ENCODE data around the gene MRPL10. TPM values are rescaled to one million over a fixed set of nuclear protein-coding genes. Genes with fewer than 3 reads are reported as not detected.

MRPL10 gene
- total RNA-seq, 1 experiment from 2014 or later: 67.2 TPM

- H3K27ac Mint-ChIP-seq: no peak overlapping the region
- no peak overlapping the region for H3K4me2 ChIP-seq (ENCODE audit: insufficient read depth, insufficient read length, low read length)
- peaks cover 6 to 7% of the 10 kb centered on the region in 2 experiments; a peak in 3 of 4 replicates for H3K4me1 Mint-ChIP-seq
Observed at GRCh38 chr17:47807421-47807820, 23.9 kb downstream of the MRPL10 start.

More at GRCh38 chr17:47807421-47807820, 23.9 kb downstream of the MRPL10 start:
- Mint-ChIP-seq H3K4me3 (no peak overlapping the region), H3K36me3 (ENCODE audit: insufficient read depth in 1 of 3, low read depth in 3 of 3) (peaks cover 0 to 17% (median 4%) of the 10 kb centered on the region in 3 experiments; a peak in 6 of 7 replicates), H3K27me3 (ENCODE audit: low read depth) (peaks cover 4% of the 10 kb centered on the region), H3K9me3 (no peaks in the 10 kb centered on the region)
- Histone ChIP-seq H3K4ac (ENCODE audit: low read depth, low read length) (no peak overlapping the region), H3K79me1 (ENCODE audit: insufficient read depth, low read depth, low read length, poor library complexity, severe bottlenecking) (no peaks in the 10 kb centered on the region), H3K56ac (ENCODE audit: insufficient read length, low read depth, low read length) (no peak overlapping the region), H2BK15ac (ENCODE audit: low read depth, low read length) (no peak overlapping the region), H3K18ac (ENCODE audit: insufficient read length, low read depth, low read length) (no peak overlapping the region), H3K79me2 (ENCODE audit: insufficient read depth, low read length) (no peaks in the 10 kb centered on the region), H4K8ac (replicated peaks; ENCODE audit: insufficient read length, low read depth, low read length) (no peak overlapping the region), H2BK12ac (ENCODE audit: insufficient read length, low read depth, low read length) (no peak overlapping the region), H4K5ac (ENCODE audit: insufficient read length, low read depth, low read length) (no peak overlapping the region), H4K91ac (ENCODE audit: insufficient read length, low read depth, low read length) (no peak overlapping the region), H3K27me3 (ENCODE audit: insufficient read depth, low read length) (no peaks in the 10 kb centered on the region; the same call in 1 of the 2 replicates), H3T11ph (ENCODE audit: low read length) (no peak overlapping the region), H4K20me1 (ENCODE audit: control insufficient read depth, insufficient read depth, insufficient read length) (no peaks in the 10 kb centered on the region), H3K27ac (ENCODE audit: insufficient read length, low read depth, low read length) (no peak overlapping the region), H3K23me2 (ENCODE audit: insufficient read length, low read depth, low read length, poor library complexity, severe bottlenecking) (no peaks in the 10 kb centered on the region), H3K14ac (ENCODE audit: insufficient read depth, low read length) (no peak overlapping the region), H2BK120ac (ENCODE audit: low read depth, low read length, poor library complexity, severe bottlenecking) (no peak overlapping the region), H3K9me3 (ENCODE audit: control insufficient read depth, low read depth, low read length) (no peaks in the 10 kb centered on the region), H2AK5ac (ENCODE audit: insufficient read length, low read length) (no peak overlapping the region), H3K9ac (ENCODE audit: extremely low read depth, insufficient read length, low read length) (no peak overlapping the region), H2BK20ac (ENCODE audit: low read depth, low read length, poor library complexity, severe bottlenecking) (no peak overlapping the region), H3K23ac (ENCODE audit: insufficient read length, low read depth, low read length) (no peak overlapping the region), H2BK5ac (ENCODE audit: insufficient read length, low read length) (no peak overlapping the region), H3K4me1 (ENCODE audit: insufficient read depth, low read length) (no peaks in the 10 kb centered on the region), H2AFZ (ENCODE audit: low read length) (no peak overlapping the region)
- DNase-seq: peak; percentile 28
- no CpG with 5 or more reads among the region's 11 CpGs for WGBS (ENCODE audit: extremely low coverage, insufficient read length, low lambda C conversion rate)
- no peak for TF ChIP-seq CTCF (conservative IDR thresholded peaks at IDR 0.05)

All from H9 (cell line).